VCaP (cell line): ENCODE results near the gene PRSS8.
A peak's percentile ranks its signal among the peaks of the same experiment; 100 is the strongest.

Experiments
- H3K27ac ChIP-seq: fragments of 450-650 bp; 2 replicates; pipeline ENCODE4 v1.5.1; 2017
- TF ChIP-seq, protein P1 (sequence below): fragments of 450-650 bp; conservative IDR thresholded peaks from 2 replicates; pipeline ENCODE4 v1.5.1; 2017; ENCODE audit warnings: mild to moderate bottlenecking, moderate library complexity

PRSS8 gene

DNA sequence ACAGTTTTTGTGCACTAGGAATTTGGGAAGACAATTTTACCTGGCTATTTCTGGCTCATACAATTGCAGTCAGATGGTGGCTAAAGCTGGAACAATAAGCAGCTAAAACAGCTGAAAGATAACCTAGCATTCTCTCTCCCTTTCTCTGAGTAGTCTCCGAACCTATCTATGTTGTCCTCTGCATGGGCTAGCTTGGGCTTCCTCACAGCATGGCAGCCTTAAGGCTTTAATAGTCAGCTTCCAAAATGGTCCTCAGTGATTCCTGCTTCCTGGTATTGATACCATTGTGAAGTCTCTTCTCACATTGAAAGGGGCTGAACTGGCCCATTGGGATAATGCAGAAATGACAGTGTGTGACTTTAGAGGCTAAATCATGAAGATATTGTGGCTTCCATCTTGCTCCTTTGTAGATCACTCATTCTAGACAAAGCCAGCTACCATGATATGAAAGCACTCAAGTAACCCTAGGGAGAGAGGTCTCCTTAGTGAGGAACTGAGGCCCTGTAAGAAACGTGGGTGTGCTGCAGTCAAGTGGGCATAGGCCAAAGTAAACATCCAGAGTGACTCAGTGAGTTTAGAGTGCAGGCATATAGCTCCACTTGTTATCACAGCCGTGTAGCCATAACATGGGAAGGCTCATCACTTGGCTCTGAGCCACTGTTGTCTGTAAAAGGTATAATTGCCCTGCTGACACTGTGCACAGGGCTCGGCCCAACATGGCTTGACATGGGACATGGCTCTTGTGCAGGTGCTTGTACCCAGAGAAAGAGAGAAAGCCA, 35.5 kb downstream of the PRSS8 start:
- TF ChIP-seq, protein P1, sequence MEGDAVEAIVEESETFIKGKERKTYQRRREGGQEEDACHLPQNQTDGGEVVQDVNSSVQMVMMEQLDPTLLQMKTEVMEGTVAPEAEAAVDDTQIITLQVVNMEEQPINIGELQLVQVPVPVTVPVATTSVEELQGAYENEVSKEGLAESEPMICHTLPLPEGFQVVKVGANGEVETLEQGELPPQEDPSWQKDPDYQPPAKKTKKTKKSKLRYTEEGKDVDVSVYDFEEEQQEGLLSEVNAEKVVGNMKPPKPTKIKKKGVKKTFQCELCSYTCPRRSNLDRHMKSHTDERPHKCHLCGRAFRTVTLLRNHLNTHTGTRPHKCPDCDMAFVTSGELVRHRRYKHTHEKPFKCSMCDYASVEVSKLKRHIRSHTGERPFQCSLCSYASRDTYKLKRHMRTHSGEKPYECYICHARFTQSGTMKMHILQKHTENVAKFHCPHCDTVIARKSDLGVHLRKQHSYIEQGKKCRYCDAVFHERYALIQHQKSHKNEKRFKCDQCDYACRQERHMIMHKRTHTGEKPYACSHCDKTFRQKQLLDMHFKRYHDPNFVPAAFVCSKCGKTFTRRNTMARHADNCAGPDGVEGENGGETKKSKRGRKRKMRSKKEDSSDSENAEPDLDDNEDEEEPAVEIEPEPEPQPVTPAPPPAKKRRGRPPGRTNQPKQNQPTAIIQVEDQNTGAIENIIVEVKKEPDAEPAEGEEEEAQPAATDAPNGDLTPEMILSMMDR, result no peak
- H3K27ac ChIP-seq, result no peak overlapping the region

DNA sequence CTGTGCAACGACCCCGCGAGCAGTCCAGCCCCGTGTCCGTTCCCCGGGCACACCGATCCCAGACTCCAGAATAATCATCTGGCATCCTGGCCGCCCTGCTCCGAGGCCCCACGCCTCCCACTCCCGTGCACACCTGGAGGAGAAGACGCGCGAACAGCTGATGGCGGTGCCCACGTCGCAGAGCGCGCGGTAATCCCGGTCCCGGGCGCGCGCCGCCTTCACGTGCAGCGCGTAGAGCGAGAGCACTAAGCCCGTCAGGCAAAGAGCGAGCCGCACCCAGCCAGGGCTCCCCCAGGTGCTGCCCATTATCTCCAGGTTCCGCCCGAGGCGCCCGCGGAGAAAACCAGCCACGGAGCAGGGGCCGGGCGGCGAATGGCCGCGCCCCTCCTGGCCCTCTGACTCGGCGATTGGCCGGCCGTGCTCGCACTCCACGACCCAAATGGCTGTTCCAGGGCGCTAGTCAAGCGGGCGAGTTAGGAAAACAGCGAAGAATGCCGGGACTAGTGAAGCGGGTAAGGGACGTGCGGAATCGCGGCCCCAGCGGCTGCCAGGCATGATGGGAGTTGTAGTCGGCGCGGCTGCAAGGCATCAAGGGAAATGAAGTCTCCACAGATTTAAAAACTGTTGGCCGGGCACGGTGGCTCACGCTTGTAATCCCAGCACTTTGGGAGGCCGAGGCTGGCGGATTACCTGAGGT, 41.0 kb downstream of the PRSS8 start, which contains the start of gene VKORC1:
Gene VKORC1, minus strand, starts transcription at position 374 of the 697 bp plus-strand sequence. Its CDS starts 68 bp downstream, at position 306.
- peak within 1 kb of the TSS; percentile 76 for H3K27ac ChIP-seq
- TF ChIP-seq, protein P1, result no peak

DNA sequence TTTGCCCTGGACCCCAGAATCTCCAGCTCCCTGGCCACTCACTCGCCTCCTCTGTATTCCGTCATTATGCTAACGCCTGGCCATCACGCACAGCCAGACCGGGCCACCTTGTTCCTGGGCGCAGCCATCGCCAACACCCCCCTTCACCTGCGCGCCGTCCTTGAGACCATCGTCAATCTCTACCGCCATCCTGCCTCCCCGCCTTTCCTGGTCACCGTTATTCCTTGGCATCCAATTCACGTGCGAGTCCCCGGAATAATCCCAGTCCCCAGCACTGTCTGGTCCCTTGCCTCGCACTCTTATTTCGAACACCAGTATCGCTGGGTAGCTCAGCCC, 41.5 kb downstream of the PRSS8 start:
- TF ChIP-seq, protein P1, result no peak
- peak overlapping the region; percentile 76 for H3K27ac ChIP-seq

DNA sequence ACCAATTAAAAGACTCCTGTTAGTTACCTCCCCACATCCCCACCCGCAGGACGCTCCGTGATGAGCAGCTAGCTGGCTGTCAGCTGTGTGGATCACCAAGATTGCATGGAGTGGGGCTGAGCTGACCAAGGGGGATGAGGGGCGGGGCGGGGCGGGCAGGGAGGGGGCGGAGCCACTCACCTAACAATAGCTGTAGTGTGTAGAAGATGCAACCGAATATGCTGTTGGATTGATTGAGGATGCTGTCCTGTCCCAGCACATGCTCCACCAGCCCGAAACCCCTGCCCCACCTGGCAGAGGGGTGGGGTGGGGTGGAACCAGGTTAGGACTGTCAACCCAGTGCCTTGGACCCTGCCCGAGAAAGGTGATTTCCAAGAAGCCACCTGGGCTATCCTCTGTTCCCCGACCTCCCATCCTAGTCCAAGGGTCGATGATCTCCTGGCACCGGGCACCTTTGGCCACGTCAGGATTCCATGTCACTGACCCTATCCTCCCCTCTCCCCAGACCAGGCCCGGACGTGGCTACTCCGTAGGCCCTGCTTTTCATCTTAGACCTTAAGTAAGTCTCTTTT, 42.3 kb downstream of the PRSS8 start:
- H3K27ac ChIP-seq, result peak overlapping the region; percentile 76
- TF ChIP-seq, protein P1, result no peak

DNA sequence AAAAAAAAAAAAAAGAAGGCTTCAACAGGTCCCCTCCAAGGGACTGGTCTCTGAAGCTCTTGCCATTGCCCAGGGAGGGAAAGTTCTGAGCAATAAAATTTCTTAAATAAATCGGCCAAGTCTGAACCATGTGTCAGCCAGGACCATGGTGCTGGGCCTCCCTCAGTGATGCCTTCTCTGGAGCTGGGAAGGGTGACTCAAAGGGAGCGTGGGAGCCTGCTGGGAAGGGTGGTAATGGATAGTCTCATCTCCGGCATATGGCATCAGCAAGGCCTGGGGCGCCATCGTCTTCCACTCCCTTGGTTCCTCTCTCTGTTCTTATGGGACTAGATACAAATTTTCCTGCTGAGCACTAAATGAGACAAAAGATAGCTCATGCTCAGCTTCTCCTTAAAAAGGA, 43.2 kb downstream of the PRSS8 start:
- H3K27ac ChIP-seq, result no peak overlapping the region

DNA sequence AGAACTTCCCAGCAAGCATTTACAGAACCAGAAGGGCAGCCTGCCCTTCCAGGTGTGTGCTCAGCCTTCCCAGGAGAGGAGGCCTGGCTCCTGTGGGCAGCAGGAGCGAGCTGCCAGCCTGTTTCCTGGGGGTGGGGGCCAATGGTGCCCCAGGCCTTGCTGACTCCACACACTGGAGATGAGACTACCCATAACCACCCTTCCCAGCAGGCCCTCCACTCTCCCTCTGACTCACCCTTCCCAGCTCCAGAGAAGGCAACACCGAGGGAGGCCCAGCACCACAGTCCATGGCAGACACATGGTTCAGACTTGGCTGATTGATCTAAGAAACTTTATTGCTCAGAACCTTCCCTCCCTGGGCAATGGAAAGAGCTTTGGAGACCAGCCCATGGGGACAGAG, 45.0 kb downstream of the PRSS8 start:
- H3K27ac ChIP-seq, result no peak overlapping the region
- TF ChIP-seq, protein P1, result no peak

More for the DNA sequence above, 43.2 kb downstream of the PRSS8 start:
- TF ChIP-seq, protein P1, result no peak

DNA sequence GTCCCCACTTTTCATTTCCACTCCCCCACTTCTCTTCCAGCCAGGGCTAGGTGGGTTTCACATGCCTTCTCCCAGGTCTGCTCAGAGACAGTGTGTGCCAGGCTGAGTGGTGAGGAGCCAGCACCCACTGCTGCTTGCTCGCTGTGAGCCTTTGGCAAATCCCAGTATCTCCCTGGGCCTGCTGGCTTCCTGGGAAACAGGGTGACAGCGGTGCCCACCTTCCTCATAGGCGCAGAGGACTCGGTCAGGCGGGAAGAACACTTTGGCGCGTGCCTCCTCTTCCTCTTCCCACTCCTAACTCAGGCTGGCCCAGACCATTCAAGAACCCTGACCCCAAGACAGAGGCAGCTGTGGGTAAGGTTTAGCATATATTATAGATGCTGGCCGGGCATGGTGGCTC, 46.3 kb downstream of the PRSS8 start:
- TF ChIP-seq, protein P1, result no peak
- H3K27ac ChIP-seq, result no peak overlapping the region
